HG02970 (cell line): ENCODE data around the gene SLC9A9.
"Not testable (repeated sequence)": the region's sequence is repeated elsewhere in the genome, so short reads cannot be mapped to it uniquely, and the experiment has no call there.

Experiments used
- ATAC-seq: cut with Tn5 transposase; IDR thresholded peaks from one replicate; pipeline ENCODE4 v1.9.1; 2021; ENCODE audit warnings: mild to moderate bottlenecking, moderate library complexity, moderate number of reproducible peaks; ENCODE audit not compliant: unreplicated experiment, low FRiP score

The SLC9A9 gene

GRCh38 chr3:143526011-143526545 lies 322.2 kb downstream of the SLC9A9 start:
- no peak for ATAC-seq

- no peak for ATAC-seq
Measured at GRCh38 chr3:143525408-143525807, 322.9 kb downstream of the SLC9A9 start.

- ATAC-seq, result no peak
Measured at GRCh38 chr3:143521803-143522202, 326.5 kb downstream of the SLC9A9 start.

DNA sequence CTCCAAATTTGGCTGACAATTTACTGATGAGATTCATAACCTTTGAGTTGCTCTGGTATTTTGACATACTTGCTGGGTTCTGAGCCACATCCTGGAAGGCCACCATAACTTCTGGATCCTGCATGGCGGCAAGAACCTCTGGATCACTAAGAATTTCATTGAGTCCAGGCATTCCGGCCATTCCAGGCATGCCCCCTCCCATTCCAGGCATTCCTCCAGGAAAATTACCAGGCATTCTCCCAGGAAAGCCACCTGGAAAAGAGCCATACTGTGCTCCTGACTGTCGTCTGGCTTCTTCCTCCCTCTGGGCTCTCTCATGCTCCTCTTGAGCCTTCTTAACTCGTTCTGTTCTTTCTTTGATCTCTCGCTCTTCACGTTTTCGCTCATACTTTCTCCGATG lies 331.1 kb downstream of the SLC9A9 start:
- not testable (repeated sequence) for ATAC-seq

DNA sequence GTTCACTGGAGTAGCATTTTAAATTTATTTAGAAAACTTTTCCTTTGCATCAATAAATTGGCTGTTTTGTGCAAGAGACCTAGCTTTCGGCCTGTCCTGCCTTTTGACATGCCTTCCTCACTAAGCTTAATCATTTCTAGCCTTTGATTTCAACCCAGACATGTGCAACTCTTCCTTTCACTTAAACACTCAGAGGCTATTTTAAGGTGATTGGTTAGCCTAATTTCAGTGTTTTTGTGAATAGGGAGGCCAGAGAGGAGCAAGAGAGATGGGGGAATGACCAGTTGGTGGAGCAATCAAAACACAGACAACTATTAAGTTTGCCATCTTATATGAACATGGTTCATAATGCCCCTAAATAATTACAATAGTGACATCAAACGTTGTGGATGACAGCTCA lies 333.4 kb downstream of the SLC9A9 start:
- ATAC-seq, result no peak

GRCh38 chr3:143514109-143514508 lies 334.2 kb downstream of the SLC9A9 start:
- no peak for ATAC-seq

DNA sequence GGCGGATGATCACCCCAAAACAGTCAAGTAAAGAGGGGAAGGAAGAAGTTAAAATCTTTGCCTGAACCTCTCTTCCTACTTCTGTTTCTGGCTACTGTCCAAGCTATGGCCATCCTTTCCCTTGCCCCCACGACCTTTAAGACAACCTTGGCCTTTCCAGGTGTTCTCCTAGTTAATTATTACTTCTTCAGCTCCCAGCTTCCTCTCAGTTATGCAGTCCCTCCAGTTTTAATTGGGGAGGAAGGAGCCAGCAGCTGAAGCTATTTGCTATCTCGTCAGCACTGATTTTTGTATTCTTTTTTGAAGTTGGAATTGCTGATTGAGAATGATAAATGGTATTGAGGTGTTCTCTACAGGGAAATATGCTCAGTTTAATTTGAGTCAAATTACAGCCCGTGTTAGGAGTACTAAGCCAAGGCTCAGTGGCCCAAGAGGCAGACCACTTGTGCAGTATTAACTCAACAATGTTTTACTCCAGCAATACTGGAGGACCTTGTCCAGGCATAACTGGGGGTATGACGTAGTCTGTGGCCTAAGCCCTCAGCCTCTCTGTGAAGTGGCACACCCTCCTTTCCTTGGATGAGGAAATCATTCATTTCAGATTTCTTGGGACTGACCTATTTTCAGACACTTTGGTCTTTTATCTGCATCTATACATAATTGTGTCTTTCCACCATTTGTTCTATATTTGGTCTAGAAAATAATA lies 336.9 kb downstream of the SLC9A9 start:
- no peak for ATAC-seq

DNA sequence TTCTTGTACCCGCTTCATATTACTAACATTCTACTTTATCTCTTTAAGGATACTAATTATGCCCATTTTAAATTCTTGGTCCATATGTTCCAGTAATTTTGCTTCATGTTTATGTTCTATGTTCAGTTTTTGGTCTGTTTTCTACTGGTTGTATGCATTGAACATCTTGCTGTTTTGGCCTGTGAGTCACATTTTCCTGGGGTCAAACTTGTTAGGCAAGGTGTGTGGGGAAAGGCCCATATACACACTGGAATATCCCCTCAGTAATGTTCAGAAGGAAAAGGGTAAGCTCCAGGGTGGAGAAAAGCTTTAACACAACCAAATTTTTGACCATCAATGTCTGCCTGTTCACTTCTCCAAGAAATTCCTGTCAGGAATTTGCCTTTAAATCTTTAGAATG lies 337.7 kb downstream of the SLC9A9 start:
- no peak for ATAC-seq

GRCh38 chr3:143507735-143508580 lies 340.3 kb downstream of the SLC9A9 start:
- no peak for ATAC-seq

DNA sequence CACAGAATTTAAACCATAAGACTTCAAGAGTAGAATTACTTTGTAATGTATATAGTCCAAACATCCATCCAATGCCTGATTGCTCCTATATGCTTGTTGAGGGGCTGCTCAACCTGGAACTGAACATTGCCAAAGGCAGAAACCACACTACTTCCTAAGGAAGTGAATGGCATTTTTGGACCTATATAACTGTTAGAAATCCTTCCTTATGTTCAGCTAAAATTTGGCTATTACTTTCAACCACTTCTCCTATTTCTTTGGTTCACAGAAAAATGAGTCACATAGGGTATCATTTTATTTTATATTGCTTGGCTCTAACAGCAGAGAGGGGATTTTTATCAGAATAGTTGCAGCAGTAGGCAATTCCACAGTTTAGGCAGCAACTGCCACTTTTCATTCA lies 342.1 kb downstream of the SLC9A9 start:
- ATAC-seq, result no peak

DNA sequence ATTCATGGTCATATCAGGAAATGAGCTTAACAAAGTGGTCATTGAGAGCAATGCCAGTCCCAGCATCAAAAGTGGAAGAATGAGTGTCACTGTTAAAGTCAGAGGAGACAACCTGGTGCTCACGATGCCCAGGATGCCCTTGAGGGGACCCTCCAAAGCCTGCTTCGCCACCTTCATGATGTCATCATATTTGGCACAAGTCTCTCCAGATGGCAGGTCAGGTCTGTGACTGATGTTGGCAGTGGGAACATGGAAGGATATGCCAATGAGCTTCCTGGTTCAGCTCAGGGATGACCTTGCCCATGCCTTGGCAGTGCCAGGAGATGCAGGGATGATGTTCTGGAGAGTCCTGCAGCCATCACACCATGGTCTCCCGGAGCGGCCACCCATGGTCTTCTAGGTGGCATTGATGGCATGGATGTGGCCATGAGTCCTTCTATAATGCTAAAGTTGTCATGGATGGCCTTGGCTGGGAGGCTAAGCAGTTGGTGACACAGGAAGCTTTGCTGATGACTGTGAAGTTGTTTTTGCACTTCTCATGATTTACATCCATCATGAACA lies 344.9 kb downstream of the SLC9A9 start:
- no peak for ATAC-seq

DNA sequence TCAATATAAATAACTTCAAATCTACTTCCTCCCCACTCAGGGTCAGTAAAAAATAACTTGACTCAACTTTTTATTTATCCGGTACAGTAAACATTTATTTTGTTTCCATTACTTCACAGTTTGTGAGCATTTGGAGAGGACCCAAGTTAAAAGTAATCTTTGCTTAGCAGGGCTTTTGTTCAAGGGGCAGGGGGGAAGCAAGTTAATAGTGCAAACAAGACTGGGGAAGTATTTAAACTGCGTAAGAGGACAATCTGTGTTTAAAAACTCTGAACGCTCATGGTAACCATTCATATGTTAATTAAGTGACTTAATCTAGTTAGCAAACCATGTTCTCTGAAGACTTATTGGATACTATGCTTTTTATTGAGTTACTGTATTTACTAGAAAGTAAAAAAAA lies 346.2 kb downstream of the SLC9A9 start:
- no peak for ATAC-seq

GRCh38 chr3:143497382-143497781 lies 350.9 kb downstream of the SLC9A9 start:
- no peak for ATAC-seq

GRCh38 chr3:143496191-143496590 lies 352.1 kb downstream of the SLC9A9 start:
- no peak for ATAC-seq

DNA sequence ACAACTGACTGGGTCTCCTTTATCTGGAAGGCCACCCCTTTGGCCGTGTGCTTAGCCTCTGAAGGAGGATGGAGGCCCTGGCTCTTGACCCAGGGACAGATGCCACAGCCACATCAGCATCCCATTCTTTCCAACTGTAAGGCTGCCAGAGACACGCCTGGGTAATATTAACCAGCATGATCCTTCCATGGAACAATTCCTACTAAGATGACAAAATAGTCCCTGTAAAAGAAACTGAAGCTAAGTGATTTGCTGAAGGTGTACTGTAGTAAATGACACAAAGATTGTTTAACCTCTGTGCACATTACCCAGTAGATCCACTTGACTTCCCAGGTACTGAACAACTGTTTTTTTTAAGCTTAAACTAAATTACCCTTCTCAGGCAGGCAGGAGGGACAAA lies 352.7 kb downstream of the SLC9A9 start:
- ATAC-seq, result no peak

GRCh38 chr3:143486611-143487010 lies 361.7 kb downstream of the SLC9A9 start:
- ATAC-seq, result no peak

DNA sequence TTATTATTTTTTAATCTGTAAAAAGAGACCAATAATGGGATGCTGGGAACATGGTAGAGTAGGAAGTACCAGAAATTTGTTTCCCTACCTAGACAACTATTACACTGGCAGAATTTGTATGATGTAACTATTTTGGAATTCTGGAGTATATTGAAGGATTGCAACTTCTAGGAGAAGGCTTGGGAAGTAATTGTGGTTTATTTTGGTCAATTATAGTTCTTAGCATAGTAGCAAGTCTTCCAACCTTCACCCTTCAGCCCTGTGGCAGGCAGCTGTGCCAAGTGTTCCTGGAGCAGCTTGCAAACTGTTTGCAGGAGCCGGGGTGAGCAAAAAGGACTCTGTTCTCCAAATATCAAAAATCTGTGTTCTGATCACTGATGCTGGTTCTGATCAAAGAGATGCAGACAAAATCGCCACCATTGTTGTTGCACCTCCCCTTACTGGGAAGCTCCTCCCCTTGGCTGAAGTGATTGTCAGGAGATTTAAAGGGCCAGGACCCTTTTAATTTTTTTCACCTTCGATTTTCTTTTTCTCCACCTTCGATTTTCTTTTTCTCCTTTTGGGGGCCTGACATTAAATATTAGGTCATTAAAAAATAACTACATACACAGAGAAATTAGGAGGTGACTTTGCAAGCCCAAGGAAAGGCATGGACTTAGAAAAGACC lies 363.3 kb downstream of the SLC9A9 start:
- ATAC-seq, result no peak

DNA sequence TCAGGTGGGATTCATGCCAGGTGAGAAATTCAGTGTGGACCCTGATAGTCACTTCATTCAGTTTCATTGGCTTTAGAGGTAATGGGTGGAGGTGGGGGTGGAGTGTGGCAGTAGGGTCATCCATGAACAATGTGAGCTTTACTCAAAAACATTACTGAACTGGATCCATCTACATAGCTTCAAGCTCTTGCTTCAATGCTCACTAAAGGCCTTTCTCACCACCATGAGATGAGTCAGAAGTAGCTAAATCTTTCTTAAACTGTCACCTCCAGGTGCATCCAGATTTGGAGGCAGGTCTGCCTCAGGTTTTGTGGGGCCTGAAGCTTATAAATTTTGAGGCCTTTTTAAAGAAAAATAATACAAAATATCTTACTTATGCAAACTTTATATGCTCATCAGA lies 365.1 kb downstream of the SLC9A9 start:
- ATAC-seq, result no peak

- ATAC-seq, result no peak
Measured at GRCh38 chr3:143482106-143483088, 365.9 kb downstream of the SLC9A9 start.

GRCh38 chr3:143480344-143480743 lies 367.9 kb downstream of the SLC9A9 start:
- ATAC-seq, result no peak
